GM19099 (cell line): ENCODE measurements around the gene GOLGA6A.

Source experiments
- POLR2A ChIP-seq: IDR thresholded peaks from 3 replicates; pipeline ENCODE4 v1.6.1; 2011; ENCODE audit warnings: low read depth; ENCODE audit not compliant: insufficient read length; ENCODE audit errors: extremely low read depth

GOLGA6A gene

GRCh38 chr15:74122403-74123130 is 40.2 kb upstream of the GOLGA6A start:
- no peak for TF ChIP-seq POLR2A

GRCh38 chr15:74121858-74122257 is 39.5 kb upstream of the GOLGA6A start:
- no peak for TF ChIP-seq POLR2A

- no peak for TF ChIP-seq POLR2A
Observed at GRCh38 chr15:74121039-74121438, 38.7 kb upstream of the GOLGA6A start.

- TF ChIP-seq POLR2A = no peak
Observed at GRCh38 chr15:74120426-74120825, 38.1 kb upstream of the GOLGA6A start.

- no peak for TF ChIP-seq POLR2A
Observed at GRCh38 chr15:74109713-74110112, 27.4 kb upstream of the GOLGA6A start.

DNA sequence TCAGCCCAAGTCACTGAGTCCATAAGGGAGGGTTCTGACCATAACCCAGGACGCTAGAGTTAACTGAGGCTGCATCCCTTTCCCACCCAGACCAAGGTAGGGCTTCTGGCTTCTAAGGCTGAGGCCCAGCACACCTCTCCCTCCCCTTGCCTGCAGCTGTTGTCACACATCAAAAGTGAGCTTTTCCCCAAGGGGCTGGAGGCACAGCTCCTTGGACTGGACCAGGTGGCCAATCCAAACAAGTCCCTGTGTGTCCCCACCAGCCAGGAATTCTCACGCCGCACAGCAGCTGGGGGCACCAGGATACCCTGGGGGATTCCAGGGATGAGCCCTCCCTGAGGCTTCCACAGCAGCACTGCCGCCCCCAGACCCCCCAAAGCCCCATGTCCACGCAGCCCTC is 25.8 kb upstream of the GOLGA6A start:
- TF ChIP-seq POLR2A = no peak

- TF ChIP-seq POLR2A = no peak
Observed at GRCh38 chr15:74062671-74063070, 19.7 kb downstream of the GOLGA6A start.

DNA sequence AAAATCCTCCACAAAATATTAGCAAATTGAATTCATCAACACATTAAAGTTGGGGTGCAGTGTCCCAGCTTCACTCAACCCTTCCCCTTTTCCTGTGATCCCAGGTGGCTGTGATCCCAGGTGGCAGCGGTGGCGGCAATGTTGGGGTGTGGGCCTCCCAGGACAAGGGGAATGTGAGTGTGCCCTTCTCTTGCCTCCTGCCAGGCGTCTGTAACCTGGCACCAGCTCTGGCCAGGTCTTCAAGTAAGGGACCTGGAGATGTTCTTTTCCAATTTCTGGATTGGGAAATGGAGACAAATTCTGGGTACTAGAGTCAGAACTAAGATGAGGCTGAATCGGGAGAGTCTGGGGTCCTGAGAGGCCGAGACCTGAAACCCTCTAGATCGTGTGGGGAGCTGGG is 20.1 kb downstream of the GOLGA6A start:
- no peak for TF ChIP-seq POLR2A

GRCh38 chr15:74060251-74060650 is 22.1 kb downstream of the GOLGA6A start:
- no peak for TF ChIP-seq POLR2A

GRCh38 chr15:74055804-74056203 is 26.5 kb downstream of the GOLGA6A start:
- TF ChIP-seq POLR2A = no peak

GRCh38 chr15:74053941-74054529 is 28.3 kb downstream of the GOLGA6A start:
- TF ChIP-seq POLR2A = no peak

DNA sequence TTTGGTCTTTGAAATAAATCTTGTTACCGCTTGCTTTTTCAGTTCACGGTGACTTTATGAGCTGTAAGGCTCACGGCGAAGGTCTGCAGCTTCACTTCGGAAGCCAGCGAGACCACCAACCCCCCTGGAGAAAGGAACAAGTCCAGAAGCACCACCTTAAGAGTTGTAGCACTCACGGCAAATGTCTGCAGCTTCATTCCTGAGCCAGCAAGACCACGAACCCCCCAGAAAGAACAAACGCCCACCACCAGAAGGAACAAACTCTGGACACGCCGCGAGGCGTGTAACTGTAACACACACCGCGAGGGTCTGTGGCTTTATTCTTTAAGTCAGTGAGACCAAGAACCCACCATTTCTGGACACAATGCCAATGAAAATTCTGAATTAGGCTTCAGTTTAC is 28.8 kb downstream of the GOLGA6A start:
- TF ChIP-seq POLR2A = no peak

DNA sequence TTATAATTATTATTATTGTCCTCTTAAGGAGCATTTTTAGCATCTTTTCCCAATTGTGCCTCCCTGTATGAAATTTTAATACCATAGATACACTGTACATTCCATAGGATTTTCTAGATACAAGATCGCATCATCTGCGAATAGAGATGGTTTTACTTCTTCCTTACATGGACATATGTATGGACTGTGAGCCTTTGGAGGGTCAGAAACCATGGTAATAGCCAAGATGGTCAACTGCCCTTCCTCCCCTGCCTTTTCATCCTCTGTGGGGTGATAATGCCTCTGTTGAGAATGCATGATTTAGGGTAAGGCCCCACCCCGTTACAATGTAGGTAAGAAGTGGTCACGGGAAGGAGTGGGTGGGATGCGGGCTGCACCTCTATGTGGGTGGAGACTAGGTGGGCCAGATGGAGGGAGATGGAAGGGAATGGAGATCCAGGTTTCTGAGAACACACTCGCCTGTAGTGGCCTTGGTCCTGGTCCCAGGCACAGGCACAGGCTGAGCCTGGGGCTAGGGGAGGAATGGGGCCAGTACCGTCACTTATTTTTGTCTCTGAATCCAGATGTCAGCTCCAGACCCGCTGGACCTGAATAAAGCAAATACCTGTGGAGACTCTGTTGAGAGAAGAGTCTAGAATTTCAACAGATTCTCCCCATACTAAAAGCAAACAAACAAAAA is 31.7 kb downstream of the GOLGA6A start:
- TF ChIP-seq POLR2A = no peak

- no peak for TF ChIP-seq POLR2A
Observed at GRCh38 chr15:74050127-74050526, 32.2 kb downstream of the GOLGA6A start.

DNA sequence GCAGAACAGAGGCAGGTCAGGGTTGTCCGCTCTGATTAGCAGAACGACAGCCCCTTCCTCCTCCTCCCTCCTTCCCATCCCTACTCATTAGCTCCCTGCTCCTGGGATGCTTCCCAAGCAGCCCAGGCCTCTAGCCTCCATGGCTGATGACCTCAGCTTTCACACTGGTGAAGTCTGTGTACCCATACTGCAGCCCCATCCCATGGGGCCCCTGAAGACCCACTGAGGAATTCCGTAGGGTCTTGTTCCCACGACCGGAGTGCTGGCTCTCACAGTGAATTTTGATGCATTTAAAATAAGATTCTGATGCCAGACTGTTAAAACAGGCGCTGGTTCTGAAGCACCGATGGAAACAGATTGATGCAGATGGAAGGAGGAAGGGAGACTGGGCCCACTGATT is 36.1 kb downstream of the GOLGA6A start:
- no peak for TF ChIP-seq POLR2A

DNA sequence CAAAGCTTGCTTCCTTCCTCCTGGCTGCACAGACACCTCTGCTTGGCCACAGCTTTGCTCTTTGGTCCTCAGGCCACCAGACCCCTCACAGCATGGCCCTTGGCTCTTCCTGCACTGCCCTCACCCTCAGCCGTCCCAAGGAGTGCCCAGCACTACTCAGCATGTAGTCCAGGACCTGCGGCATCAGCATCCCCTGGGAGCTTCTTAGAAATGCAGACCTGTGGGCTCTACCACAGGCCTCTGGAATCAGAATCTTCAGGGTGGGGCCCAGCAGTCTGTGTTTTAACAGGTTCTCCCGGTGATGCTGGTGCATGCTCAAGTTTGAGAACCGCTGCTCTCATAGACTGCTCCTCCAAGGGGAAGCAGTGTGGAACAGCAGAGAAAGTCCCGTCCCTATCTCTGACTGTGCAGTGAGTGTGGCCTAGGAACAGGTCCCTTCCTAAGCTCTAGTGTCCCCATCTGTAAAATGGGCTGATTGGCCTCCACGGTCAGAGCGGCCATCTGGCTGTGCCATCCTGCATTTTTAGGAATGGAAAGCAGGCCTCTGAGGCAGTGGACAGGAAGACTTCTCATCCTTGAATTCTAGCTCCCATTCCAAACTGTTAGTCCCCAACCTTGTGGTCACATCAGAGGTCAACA is 36.6 kb downstream of the GOLGA6A start:
- no peak for TF ChIP-seq POLR2A
